ENCODE data around the gene SPATA24. TPM values are rescaled to one million over a fixed set of nuclear protein-coding genes. Genes with fewer than 3 reads are reported as not detected.
A peak's percentile ranks its signal among the peaks of the same experiment; 100 is the strongest.

SPATA24 gene
- total and polyA plus RNA-seq, 4 donors, result 1.8 to 2.7 (median 2.5) TPM

DNA sequence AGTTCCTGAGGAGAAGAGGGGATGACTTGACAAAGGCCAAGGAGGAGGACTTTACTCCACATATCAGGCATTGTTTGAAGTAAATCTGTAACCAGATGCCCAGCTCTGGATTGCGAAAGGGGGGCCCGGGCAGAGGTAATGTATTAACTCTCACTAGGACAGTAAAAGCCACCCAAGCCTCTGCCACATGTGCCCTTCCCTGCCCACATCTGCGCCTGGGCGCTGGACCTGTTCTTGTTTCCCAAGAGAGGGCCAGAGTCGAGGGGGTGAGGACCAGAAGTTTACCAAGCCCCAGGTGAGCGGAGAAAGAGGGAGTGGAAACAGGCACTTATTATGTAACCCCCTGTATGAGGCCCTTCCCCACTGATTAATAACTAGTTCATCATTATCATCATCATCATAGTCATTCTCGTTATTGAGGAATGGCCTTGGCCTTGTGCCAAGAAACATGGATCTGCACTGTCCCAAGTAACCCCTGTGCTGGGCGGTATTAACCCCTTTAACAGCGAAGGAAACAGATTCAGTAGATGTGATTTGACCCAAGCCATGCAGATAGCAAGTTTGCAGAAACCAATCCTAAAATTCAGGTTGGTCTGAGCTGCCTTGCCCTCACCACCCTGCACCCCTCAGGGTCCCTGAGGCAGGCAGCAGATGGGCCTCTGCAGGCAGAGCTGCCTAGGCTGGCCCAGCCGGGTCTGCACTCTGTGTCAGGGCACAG is 20.5 kb downstream of the SPATA24 start, which contains the start of gene SLC23A1 (continued):
- TF ChIP-seq FOXA2 (IDR thresholded peaks at IDR 0.05) (peak; percentile 10), GABPA (IDR thresholded peaks at IDR 0.05 in 1 of 2, conservative IDR thresholded peaks at IDR 0.05 in 1 of 2) (peak in 1 of 2 donors; percentile 28), RXRA (IDR thresholded peaks at IDR 0.05) (peak; percentile 59 to 79), RAD21 (IDR thresholded peaks at IDR 0.05) (peak; percentile 26 to 36), EGR1 (IDR thresholded peaks at IDR 0.05; ENCODE audit: low read depth in 2 of 2) (no peak), SP1 (IDR thresholded peaks at IDR 0.05) (peak; percentile 66), TAF1 (conservative IDR thresholded peaks at IDR 0.05) (no peak), HNF4G (IDR thresholded peaks at IDR 0.05) (peak; percentile 37), JUND (IDR thresholded peaks at IDR 0.05) (peak in 1 of 2 donors; percentile 84), YY1 (IDR thresholded peaks at IDR 0.05) (peak; percentile 55), HNF4A (conservative IDR thresholded peaks at IDR 0.05) (peak; percentile 74 to 84)
- TF ChIP-seq, protein P1, sequence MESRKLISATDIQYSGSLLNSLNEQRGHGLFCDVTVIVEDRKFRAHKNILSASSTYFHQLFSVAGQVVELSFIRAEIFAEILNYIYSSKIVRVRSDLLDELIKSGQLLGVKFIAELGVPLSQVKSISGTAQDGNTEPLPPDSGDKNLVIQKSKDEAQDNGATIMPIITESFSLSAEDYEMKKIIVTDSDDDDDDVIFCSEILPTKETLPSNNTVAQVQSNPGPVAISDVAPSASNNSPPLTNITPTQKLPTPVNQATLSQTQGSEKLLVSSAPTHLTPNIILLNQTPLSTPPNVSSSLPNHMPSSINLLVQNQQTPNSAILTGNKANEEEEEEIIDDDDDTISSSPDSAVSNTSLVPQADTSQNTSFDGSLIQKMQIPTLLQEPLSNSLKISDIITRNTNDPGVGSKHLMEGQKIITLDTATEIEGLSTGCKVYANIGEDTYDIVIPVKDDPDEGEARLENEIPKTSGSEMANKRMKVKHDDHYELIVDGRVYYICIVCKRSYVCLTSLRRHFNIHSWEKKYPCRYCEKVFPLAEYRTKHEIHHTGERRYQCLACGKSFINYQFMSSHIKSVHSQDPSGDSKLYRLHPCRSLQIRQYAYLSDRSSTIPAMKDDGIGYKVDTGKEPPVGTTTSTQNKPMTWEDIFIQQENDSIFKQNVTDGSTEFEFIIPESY (IDR thresholded peaks at IDR 0.05), result no peak

DNA sequence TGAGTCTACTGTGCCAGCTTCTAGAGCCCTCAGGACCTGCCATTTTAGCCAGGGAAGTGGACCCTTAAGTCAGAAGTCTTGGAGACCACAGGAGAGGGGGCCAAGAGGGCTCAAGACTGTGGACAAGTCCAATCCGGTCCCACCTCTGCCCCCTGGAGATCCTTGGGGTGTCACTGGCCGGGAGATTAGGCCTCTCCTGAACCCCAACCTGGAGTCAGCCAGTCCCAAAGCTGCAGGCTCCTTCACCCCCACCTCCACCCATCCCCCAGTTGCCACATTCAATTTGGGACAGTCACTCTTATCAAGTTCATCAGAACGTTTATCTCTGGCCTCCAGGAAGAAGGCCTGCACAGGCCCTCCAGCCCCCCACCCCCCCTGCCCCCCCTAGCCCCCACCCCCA is 21.1 kb downstream of the SPATA24 start:
- Histone ChIP-seq H3K9me3 (ENCODE audit: control insufficient read depth in 4 of 4, low read length in 3 of 4) (no peaks in the 10 kb centered on the region), H3K27me3 (ENCODE audit: control insufficient read depth in 4 of 4, insufficient read depth in 4 of 4, low read length in 3 of 4) (no peaks in the 10 kb centered on the region), H3K4me1 (ENCODE audit: control insufficient read depth in 4 of 4, insufficient read depth in 4 of 4, low read length in 3 of 4) (peaks cover 16 to 41% (median 35%) of the 10 kb centered on the region in 4 donors), H3K27ac (ENCODE audit: low read depth in 1 of 2, low read length in 2 of 2) (peak overlapping the region; percentile 29 to 38), H3K9ac (ENCODE audit: low read depth in 1 of 2, low read length in 2 of 2) (peak overlapping the region in 1 of 2 donors; percentile 30), H3K4me3 (ENCODE audit: low read depth in 1 of 3, low read length in 3 of 3) (peak overlapping the region; percentile 19 to 61 (median 59)), H3K36me3 (ENCODE audit: control insufficient read depth in 4 of 4, insufficient read depth in 3 of 4, low read depth in 1 of 4, low read length in 3 of 4) (peaks cover 0 to 12% (median 8%) of the 10 kb centered on the region in 4 donors)
- no peak for TF ChIP-seq HNF4A (conservative IDR thresholded peaks at IDR 0.05)
- no peak for TF ChIP-seq TAF1 (conservative IDR thresholded peaks at IDR 0.05)
- TF ChIP-seq, protein P1 (IDR thresholded peaks at IDR 0.05), result no peak
- TF ChIP-seq, protein P2, sequence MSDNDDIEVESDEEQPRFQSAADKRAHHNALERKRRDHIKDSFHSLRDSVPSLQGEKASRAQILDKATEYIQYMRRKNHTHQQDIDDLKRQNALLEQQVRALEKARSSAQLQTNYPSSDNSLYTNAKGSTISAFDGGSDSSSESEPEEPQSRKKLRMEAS (IDR thresholded peaks at IDR 0.05), result no peak
- WGBS, result 30% methylated on average over 3 of the region's 3 CpGs
- DNase-seq (ENCODE audit: low spot score), result no peak

DNA sequence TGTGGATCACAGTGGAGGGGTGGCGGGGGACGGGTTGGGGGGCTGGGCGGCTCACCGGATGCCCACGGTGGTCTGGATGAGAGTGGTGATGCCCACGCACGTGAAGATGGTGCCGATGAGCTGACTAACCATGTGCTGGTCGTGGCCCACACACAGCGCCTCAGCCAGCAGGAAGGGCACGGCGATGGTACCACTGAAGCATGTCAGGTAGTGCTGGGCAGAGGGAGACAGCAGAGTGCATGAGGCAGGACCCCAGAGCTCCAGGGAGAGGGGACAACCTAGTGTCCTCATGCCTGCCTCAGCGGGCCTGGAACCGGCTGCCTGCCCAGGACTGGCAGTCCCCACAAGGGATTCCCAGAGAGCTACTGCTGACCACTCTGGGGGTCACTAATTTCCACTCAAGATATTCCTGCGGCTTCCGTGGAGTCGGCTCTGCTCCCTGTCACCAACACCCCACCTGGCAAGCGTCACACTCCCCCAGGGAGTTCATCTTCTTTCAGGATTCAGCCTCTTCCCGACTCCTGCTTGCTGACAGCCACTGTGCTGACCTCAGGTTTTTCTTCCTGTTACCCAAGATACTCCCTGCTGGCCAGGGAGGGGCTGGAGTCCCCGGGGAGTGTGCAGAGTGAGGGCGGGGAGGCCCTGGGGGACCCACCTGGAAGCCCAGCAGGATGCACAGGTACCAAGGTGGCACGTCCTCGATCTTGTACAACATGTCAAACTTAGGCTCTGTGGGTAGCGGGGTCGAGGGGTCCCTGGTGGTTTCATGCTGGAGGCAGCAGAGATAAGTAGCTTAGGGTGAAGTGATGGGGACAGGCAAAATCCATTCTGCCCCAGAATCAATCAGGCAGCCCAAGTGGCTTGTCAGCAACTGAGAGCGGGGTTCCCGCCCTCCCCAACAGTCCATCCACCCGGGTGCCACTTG is 21.8 kb downstream of the SPATA24 start:
- DNase-seq (ENCODE audit: low spot score), result no peak
- WGBS, result 74% methylated on average over 28 of the region's 28 CpGs
- peak overlapping the region in 1 of 2 donors; percentile 30 for H3K9ac ChIP-seq (ENCODE audit: low read depth in 1 of 2, low read length in 2 of 2)
- peak overlapping the region in 1 of 2 donors; percentile 29 for H3K27ac ChIP-seq (ENCODE audit: low read depth in 1 of 2, low read length in 2 of 2)
- H3K27me3 ChIP-seq (ENCODE audit: control insufficient read depth in 4 of 4, insufficient read depth in 4 of 4, low read length in 3 of 4), result no peaks in the 10 kb centered on the region
- peak overlapping the region; percentile 19 to 61 (median 59) for H3K4me3 ChIP-seq (ENCODE audit: low read depth in 1 of 3, low read length in 3 of 3)
- TF ChIP-seq RXRA (IDR thresholded peaks at IDR 0.05) (no peak), NR2F2 (IDR thresholded peaks at IDR 0.05) (no peak), EGR1 (IDR thresholded peaks at IDR 0.05; ENCODE audit: low read depth in 2 of 2) (no peak), HNF4A (conservative IDR thresholded peaks at IDR 0.05) (no peak), RAD21 (IDR thresholded peaks at IDR 0.05) (no peak), JUND (IDR thresholded peaks at IDR 0.05) (no peak), FOXA2 (IDR thresholded peaks at IDR 0.05) (no peak), SP1 (IDR thresholded peaks at IDR 0.05) (no peak), FOXA1 (IDR thresholded peaks at IDR 0.05) (no peak), YY1 (IDR thresholded peaks at IDR 0.05) (no peak), HNF4G (IDR thresholded peaks at IDR 0.05) (no peak)
- TF ChIP-seq, protein P3, sequence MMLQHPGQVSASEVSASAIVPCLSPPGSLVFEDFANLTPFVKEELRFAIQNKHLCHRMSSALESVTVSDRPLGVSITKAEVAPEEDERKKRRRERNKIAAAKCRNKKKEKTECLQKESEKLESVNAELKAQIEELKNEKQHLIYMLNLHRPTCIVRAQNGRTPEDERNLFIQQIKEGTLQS (IDR thresholded peaks at IDR 0.05), result no peak
- TF ChIP-seq, protein P4, sequence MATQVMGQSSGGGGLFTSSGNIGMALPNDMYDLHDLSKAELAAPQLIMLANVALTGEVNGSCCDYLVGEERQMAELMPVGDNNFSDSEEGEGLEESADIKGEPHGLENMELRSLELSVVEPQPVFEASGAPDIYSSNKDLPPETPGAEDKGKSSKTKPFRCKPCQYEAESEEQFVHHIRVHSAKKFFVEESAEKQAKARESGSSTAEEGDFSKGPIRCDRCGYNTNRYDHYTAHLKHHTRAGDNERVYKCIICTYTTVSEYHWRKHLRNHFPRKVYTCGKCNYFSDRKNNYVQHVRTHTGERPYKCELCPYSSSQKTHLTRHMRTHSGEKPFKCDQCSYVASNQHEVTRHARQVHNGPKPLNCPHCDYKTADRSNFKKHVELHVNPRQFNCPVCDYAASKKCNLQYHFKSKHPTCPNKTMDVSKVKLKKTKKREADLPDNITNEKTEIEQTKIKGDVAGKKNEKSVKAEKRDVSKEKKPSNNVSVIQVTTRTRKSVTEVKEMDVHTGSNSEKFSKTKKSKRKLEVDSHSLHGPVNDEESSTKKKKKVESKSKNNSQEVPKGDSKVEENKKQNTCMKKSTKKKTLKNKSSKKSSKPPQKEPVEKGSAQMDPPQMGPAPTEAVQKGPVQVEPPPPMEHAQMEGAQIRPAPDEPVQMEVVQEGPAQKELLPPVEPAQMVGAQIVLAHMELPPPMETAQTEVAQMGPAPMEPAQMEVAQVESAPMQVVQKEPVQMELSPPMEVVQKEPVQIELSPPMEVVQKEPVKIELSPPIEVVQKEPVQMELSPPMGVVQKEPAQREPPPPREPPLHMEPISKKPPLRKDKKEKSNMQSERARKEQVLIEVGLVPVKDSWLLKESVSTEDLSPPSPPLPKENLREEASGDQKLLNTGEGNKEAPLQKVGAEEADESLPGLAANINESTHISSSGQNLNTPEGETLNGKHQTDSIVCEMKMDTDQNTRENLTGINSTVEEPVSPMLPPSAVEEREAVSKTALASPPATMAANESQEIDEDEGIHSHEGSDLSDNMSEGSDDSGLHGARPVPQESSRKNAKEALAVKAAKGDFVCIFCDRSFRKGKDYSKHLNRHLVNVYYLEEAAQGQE (IDR thresholded peaks at IDR 0.05), result no peak
- TF ChIP-seq, protein P2 (IDR thresholded peaks at IDR 0.05), result no peak
- peaks cover 0 to 14% (median 9%) of the 10 kb centered on the region in 4 donors for H3K36me3 ChIP-seq (ENCODE audit: control insufficient read depth in 4 of 4, insufficient read depth in 3 of 4, low read depth in 1 of 4, low read length in 3 of 4)
- H3K4me1 ChIP-seq (ENCODE audit: control insufficient read depth in 4 of 4, insufficient read depth in 4 of 4, low read length in 3 of 4), result peaks cover 16 to 41% (median 35%) of the 10 kb centered on the region in 4 donors
- no peaks in the 10 kb centered on the region for H3K9me3 ChIP-seq (ENCODE audit: control insufficient read depth in 4 of 4, low read length in 3 of 4)
